ENCODE measurements around the gene KIAA0319L.

The KIAA0319L gene

GRCh38 chr1:35443768-35444518 lies 113.3 kb downstream of the KIAA0319L start:
- DNase-seq (ENCODE audit: low spot score), result no peak

- no peak for DNase-seq (ENCODE audit: low spot score)
Observed at GRCh38 chr1:35442734-35443133, 114.5 kb downstream of the KIAA0319L start.

DNA sequence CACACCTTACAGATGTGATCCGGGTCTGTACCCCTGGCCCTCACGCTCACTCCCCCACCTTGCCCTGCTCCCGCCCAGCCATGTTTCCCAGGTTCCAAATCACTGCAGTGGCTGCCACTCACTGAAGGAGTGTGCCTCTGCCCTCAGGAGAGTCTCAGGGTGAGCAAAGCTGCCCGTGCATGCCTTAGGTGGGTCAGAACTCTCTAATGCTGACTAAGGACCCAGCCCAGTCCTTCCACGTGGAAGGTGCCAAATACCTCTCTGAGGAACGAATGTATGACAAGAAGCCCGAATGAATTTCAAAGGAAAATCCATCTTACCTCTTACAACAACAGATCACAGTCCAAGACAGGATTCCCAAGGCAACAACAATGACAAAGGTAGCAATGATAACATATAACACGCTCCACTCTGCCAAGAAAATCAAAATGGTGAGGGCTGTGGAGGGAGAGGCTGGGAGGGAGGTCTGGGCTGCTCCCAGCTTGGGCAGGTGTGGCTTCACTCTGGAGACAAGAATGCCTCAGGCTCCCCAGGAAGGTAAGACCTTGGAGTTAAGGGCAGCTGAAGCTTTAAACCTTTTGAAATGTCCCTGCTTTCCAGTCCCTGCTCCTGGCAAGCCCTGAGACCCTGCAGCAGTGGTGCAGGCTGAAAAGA lies 115.2 kb downstream of the KIAA0319L start:
- DNase-seq (ENCODE audit: low spot score), result no peak

GRCh38 chr1:35439626-35440025 lies 117.6 kb downstream of the KIAA0319L start:
- DNase-seq (ENCODE audit: low spot score), result no peak

DNA sequence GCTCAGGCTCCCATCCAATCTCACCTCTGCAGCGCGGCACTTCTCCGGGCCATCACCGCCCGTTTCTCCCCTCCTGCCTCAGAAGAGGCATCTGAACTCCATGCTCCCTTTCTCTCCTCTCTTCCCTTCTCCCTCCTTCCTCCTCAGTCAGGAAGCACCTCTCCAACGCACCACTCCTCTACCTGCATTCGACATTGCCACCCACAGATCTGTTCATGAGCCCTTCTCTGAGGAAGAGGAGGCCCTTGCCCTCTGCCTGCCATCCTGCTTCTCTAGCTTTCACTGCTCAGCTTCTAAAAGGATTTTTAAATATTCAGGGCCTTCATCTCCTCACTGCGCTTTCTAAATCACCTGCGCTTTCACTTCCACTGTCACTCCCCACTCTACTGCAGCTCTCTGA lies 120.0 kb downstream of the KIAA0319L start:
- DNase-seq (ENCODE audit: low spot score), result no peak

- no peak for DNase-seq (ENCODE audit: low spot score)
Observed at GRCh38 chr1:35436078-35436477, 121.1 kb downstream of the KIAA0319L start.

DNA sequence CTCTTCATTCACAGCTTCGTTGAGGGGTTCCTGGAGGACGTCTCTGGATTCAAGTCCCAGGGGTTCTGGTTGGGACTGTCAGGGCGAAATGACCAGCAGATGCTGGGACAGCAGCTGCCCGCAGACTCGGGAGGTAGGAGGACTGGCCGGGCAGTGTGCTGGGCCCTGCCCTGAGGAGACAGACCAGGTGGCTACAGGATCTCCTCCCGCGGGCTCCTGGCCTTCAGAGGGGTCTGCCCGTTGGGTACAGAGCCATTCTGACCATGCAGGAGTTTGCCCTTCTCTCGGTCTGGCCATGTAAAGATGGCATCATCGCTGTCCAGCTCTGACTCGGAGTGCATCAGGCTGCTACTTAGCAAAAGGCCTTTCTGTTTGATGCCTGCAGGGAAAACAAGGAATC lies 122.5 kb downstream of the KIAA0319L start:
- DNase-seq (ENCODE audit: low spot score), result no peak

DNA sequence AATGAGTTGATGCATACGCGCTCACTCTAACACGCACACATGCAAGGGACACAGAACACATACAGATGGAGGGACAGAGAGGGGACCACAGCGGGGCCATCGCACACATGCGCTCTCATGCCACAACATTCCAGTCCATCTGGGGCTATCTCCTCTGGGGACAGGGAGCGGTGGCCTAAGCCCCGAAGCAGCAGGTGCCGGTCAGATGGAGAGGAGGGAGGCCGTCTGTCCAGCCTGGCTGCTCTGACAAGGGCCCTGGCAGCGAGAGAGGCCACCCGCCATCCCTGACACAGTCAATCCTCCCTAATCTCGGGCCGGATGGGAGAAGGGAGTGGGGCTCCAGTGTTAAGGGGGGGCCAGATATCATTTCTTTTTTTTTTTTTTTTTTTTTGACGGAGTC lies 123.5 kb downstream of the KIAA0319L start:
- DNase-seq (ENCODE audit: low spot score), result no peak

DNA sequence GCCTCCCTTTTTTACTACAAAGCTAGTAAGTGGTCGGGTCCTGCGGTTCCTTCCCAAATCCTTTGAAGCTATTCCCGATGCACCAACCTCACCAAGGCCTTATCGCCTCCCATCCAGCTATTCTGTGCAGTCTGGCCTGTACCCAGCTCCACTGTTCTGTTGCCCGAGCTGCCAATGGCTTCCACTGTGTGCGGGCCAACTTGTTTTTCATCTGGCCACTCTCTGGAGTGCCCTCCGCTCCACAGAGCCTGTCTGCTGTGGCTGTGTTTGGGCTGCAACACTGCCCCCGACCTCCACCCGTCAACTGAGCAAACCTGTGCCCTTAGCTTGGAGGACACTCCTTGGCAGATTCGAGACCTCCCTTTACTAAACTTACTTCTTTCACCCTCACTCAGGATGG lies 125.0 kb downstream of the KIAA0319L start:
- DNase-seq (ENCODE audit: low spot score), result no peak

DNA sequence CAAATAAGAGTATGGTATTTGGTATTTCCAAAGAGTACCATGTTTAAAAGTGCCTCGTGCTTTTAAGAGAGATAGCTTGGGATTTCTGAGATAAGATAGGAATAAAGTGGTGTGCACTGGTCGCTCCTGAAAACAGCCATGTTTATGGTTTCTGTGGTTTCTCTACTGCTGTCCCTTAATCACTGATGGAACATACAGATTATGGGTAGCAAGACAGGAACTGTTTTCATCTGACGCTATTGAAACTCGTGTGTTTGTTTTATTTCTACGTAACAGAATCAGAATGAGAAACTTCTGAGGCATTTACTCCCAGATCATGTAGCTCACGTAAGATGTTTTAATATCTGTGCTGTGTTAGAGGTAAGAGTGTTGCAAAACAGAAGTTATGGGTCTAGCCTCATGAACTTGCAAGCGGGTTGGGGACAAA lies 126.0 kb downstream of the KIAA0319L start:
- peak; percentile 27 for DNase-seq (ENCODE audit: low spot score)

DNA sequence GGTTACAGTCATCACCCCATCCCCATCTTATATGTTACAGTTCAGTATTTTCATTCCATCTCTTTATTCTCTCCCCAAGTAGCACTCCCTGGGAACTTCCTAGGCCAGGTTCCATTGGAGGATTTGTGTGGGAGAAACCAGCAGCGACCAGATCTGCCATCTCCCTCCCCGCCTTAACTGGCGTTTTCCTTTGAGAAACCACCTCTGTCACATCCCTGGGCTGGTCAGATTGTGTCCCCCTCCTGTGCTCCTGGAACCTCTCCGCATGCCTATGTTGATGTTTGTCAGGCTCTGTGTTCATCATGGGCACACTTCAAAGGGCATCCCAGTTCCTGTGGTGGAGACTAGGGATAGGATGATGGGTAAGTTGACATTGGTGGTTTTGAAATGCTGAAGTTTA lies 126.4 kb downstream of the KIAA0319L start:
- peak; percentile 34 for DNase-seq (ENCODE audit: low spot score)

DNA sequence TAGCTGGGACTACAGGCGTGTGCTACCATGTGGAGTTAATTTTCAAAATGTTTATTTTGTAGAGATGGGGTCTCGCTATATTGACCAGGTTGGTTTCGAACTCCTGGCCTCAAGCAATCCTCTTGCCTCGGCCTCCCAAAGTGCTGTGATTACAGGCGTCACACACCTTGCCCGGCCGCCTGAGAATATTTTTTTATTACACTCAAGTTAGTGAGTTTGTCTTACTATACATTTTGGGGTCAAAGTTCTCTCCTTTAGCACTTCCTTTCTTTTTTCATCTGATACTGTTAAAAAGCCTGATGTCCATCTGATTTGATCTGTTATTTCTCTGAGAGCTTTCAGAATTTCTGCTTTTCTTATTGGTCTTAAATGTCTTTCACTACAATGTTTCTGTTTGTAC lies 128.8 kb downstream of the KIAA0319L start:
- DNase-seq (ENCODE audit: low spot score), result no peak

DNA sequence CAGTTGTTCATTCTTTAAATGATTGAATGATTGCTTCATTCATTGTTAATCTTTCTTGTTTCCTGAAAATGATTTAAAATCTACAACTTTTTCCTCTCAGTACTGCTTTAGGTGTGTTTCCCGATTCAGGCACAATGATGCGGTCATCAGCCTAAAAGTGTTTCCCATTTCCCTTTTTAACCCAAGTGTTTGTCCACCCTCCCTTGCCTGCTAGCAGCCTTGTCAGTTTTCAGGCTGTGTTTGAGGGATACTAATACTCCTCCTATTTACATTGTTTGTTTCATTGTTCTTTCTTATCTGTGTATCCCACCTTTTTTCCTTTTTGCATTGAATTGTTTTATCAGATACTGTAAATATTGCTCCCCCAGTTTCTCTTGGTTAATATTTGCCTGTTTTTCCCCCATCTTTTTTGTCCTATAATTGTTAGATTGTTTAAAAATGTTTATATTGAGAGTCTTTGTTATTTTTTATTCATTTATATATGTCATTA lies 131.1 kb downstream of the KIAA0319L start:
- no peak for DNase-seq (ENCODE audit: low spot score)

GRCh38 chr1:35408925-35409324 lies 148.3 kb downstream of the KIAA0319L start:
- no peak for DNase-seq (ENCODE audit: low spot score)

DNA sequence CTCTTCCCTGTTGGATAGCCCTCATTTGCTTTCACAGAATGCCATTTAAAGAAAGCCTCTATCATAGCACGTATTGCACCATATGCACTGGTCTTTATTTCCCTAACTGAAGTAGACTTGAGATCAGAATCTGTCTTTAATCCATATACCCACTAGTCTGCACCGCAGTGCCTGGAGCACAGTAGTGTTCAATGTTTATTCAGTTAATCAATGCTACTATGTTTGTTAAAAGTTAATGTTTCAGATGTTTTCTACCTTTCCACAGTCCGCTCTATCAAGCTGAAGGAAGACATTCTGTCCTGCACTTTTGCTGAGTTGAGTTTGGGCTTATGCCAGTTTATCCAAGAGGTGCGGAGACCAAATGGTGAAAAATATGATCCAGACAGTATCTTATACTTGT lies 149.5 kb downstream of the KIAA0319L start:
- DNase-seq (ENCODE audit: low spot score), result no peak

GRCh38 chr1:35406103-35406502 lies 151.1 kb downstream of the KIAA0319L start:
- DNase-seq (ENCODE audit: low spot score), result no peak

- DNase-seq (ENCODE audit: low spot score), result no peak
Observed at GRCh38 chr1:35401049-35401448, 156.2 kb downstream of the KIAA0319L start.

GRCh38 chr1:35398739-35399138 lies 158.5 kb downstream of the KIAA0319L start:
- no peak for DNase-seq (ENCODE audit: low spot score)

GRCh38 chr1:35394386-35394785 lies 162.8 kb downstream of the KIAA0319L start:
- no peak for DNase-seq (ENCODE audit: low spot score)

DNA sequence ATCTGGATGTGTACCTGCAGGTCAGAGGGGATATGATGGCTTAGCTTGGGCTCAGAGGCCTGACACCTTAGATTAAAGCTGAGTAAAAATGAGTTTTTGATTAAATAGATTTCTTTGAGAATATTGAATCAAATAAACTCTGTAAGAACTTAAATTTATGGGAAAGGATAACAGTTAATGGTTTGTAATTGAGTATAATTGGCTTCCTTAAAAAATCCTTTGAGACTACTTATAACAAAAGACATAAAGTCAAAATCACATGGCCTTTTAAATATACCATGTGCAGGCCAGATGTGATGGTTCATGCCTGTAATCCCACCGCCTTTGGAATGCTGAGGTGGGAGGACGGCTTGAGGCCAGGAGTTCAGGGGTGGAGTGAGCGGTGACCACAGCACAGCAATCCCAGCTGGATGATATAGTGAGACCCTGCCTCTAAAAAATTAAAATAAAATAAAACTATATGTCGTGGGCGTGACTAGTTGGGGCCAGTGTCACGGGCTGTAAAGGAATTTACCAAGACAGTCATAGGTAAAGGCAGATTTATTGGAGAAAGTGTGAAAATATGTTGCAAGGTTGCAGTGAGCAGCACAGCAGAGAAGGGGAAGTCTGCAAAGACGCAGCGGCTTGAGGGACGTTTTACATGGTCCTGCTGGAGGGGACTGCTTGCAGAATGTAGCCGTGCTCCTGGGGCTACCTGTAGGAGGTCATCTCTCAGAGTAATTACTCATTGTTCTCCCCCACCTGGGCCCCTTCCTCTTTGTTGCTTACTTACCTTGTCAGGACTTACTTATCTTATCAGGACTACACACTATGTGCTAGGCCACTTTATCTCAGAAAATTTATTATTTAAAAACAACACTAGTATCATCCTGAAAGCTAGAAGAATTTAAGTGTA lies 166.4 kb downstream of the KIAA0319L start:
- DNase-seq (ENCODE audit: low spot score), result no peak

- no peak for DNase-seq (ENCODE audit: low spot score)
Observed at GRCh38 chr1:35386959-35387358, 170.2 kb downstream of the KIAA0319L start.

- no peak for DNase-seq (ENCODE audit: low spot score)
Observed at GRCh38 chr1:35386290-35386689, 170.9 kb downstream of the KIAA0319L start.

All from SW480 (cell line).